ENCODE results near the gene BET1L. TPM values are rescaled to one million over a fixed set of nuclear protein-coding genes. Genes with fewer than 3 reads are reported as not detected.
"Not testable (repeated sequence)": the region's sequence is repeated elsewhere in the genome, so short reads cannot be mapped to it uniquely, and the experiment has no call there.

BET1L gene
- total RNA-seq, 1 donor from 2014 or later, result 46.3 TPM

- intact Hi-C loops (cut with micrococcal nuclease), result no loop called here
- no peaks in the 10 kb centered on the region for H3K9me3 Mint-ChIP-seq
- H3K4me3 Mint-ChIP-seq (ENCODE audit: low read depth), result no peak overlapping the region
- H3K36me3 Mint-ChIP-seq (ENCODE audit: low read depth), result peaks cover 8% of the 10 kb centered on the region
- no peaks in the 10 kb centered on the region for H3K27me3 Mint-ChIP-seq (ENCODE audit: low read depth)
- peaks cover 7% of the 10 kb centered on the region for H3K4me1 Mint-ChIP-seq (ENCODE audit: low read depth)
- H3K27ac Mint-ChIP-seq, result no peak overlapping the region
- DNase-seq (ENCODE audit: low spot score), result no peak
Measured at GRCh38 chr11:223026-223789, 16.0 kb upstream of the BET1L start.

- no peak for DNase-seq (ENCODE audit: low spot score)
- no peak overlapping the region for H3K27ac Mint-ChIP-seq
- intact Hi-C loops (cut with micrococcal nuclease), result no loop called here
- no peaks in the 10 kb centered on the region for H3K9me3 Mint-ChIP-seq
- peaks cover 8% of the 10 kb centered on the region for H3K36me3 Mint-ChIP-seq (ENCODE audit: low read depth)
- peaks cover 12% of the 10 kb centered on the region for H3K4me1 Mint-ChIP-seq (ENCODE audit: low read depth)
- H3K4me3 Mint-ChIP-seq (ENCODE audit: low read depth), result no peak overlapping the region
- H3K27me3 Mint-ChIP-seq (ENCODE audit: low read depth), result no peaks in the 10 kb centered on the region
Measured at GRCh38 chr11:221998-222789, 15.0 kb upstream of the BET1L start.

GRCh38 chr11:221539-221938 lies 14.3 kb upstream of the BET1L start:
- Mint-ChIP-seq H3K9me3 (no peaks in the 10 kb centered on the region), H3K27ac (no peak overlapping the region)

GRCh38 chr11:220641-221215 lies 13.5 kb upstream of the BET1L start:
- DNase-seq (ENCODE audit: low spot score); H3K27ac Mint-ChIP-seq; H3K4me3 Mint-ChIP-seq (ENCODE audit: low read depth); H3K27me3 Mint-ChIP-seq (ENCODE audit: low read depth); H3K4me1 Mint-ChIP-seq (ENCODE audit: low read depth); H3K9me3 Mint-ChIP-seq; intact Hi-C loops (cut with micrococcal nuclease): not testable (repeated sequence)
- peaks cover 15% of the 10 kb centered on the region for H3K36me3 Mint-ChIP-seq (ENCODE audit: low read depth)

More at GRCh38 chr11:221539-221938, 14.3 kb upstream of the BET1L start:
- no peak overlapping the region for H3K4me3 Mint-ChIP-seq (ENCODE audit: low read depth)
- no peak for DNase-seq (ENCODE audit: low spot score)
- intact Hi-C loops (cut with micrococcal nuclease), result no loop called here
- H3K4me1 Mint-ChIP-seq (ENCODE audit: low read depth), result peaks cover 12% of the 10 kb centered on the region
- no peaks in the 10 kb centered on the region for H3K27me3 Mint-ChIP-seq (ENCODE audit: low read depth)
- H3K36me3 Mint-ChIP-seq (ENCODE audit: low read depth), result peaks cover 8% of the 10 kb centered on the region

- Mint-ChIP-seq H3K27ac (no peak overlapping the region), H3K36me3 (ENCODE audit: low read depth) (peaks cover 30% of the 10 kb centered on the region), H3K27me3 (ENCODE audit: low read depth) (no peaks in the 10 kb centered on the region), H3K4me3 (ENCODE audit: low read depth) (no peak overlapping the region), H3K9me3 (no peaks in the 10 kb centered on the region), H3K4me1 (ENCODE audit: low read depth) (peaks cover 6% of the 10 kb centered on the region)
- intact Hi-C loops (cut with micrococcal nuclease), result no loop called here
- no peak for DNase-seq (ENCODE audit: low spot score)
Measured at GRCh38 chr11:218815-219593, 11.8 kb upstream of the BET1L start.

- Mint-ChIP-seq H3K9me3 (no peaks in the 10 kb centered on the region), H3K27me3 (ENCODE audit: low read depth) (no peaks in the 10 kb centered on the region), H3K27ac (no peak overlapping the region), H3K4me1 (ENCODE audit: low read depth) (peaks cover 6% of the 10 kb centered on the region), H3K4me3 (ENCODE audit: low read depth) (no peak overlapping the region), H3K36me3 (ENCODE audit: low read depth) (peaks cover 35% of the 10 kb centered on the region)
- intact Hi-C loops (cut with micrococcal nuclease), result no loop called here
- no peak for DNase-seq (ENCODE audit: low spot score)
Measured at GRCh38 chr11:217704-218103, 10.5 kb upstream of the BET1L start.

- intact Hi-C loops (cut with micrococcal nuclease), result no loop called here
- Mint-ChIP-seq H3K27ac (no peak overlapping the region), H3K27me3 (ENCODE audit: low read depth) (no peaks in the 10 kb centered on the region), H3K36me3 (ENCODE audit: low read depth) (peaks cover 48% of the 10 kb centered on the region), H3K4me3 (ENCODE audit: low read depth) (no peak overlapping the region), H3K4me1 (ENCODE audit: low read depth) (peaks cover 6% of the 10 kb centered on the region), H3K9me3 (no peaks in the 10 kb centered on the region)
- DNase-seq (ENCODE audit: low spot score), result no peak
Measured at GRCh38 chr11:216081-216974, 9.1 kb upstream of the BET1L start.

- intact Hi-C loops (cut with micrococcal nuclease), result no loop called here
- Mint-ChIP-seq H3K4me3 (ENCODE audit: low read depth) (no peak overlapping the region), H3K27ac (peak overlapping the region; percentile 6), H3K27me3 (ENCODE audit: low read depth) (no peaks in the 10 kb centered on the region), H3K36me3 (ENCODE audit: low read depth) (peaks cover 55% of the 10 kb centered on the region), H3K4me1 (ENCODE audit: low read depth) (peaks cover 6% of the 10 kb centered on the region), H3K9me3 (no peaks in the 10 kb centered on the region)
- DNase-seq (ENCODE audit: low spot score), result no peak
Measured at GRCh38 chr11:215581-216037, 8.4 kb upstream of the BET1L start.

- Mint-ChIP-seq H3K4me3 (ENCODE audit: low read depth) (no peak overlapping the region), H3K27ac (no peak overlapping the region), H3K36me3 (ENCODE audit: low read depth) (peaks cover 65% of the 10 kb centered on the region), H3K4me1 (ENCODE audit: low read depth) (peaks cover 12% of the 10 kb centered on the region), H3K9me3 (no peaks in the 10 kb centered on the region), H3K27me3 (ENCODE audit: low read depth) (no peaks in the 10 kb centered on the region)
- intact Hi-C loops (cut with micrococcal nuclease), result no loop called here
- DNase-seq (ENCODE audit: low spot score), result no peak
Measured at GRCh38 chr11:214083-214482, 6.9 kb upstream of the BET1L start.

- no peak overlapping the region for H3K4me3 Mint-ChIP-seq (ENCODE audit: low read depth)
- H3K36me3 Mint-ChIP-seq (ENCODE audit: low read depth), result peaks cover 70% of the 10 kb centered on the region
- H3K27ac Mint-ChIP-seq, result no peak overlapping the region
- H3K4me1 Mint-ChIP-seq (ENCODE audit: low read depth), result peaks cover 12% of the 10 kb centered on the region
- intact Hi-C loops (cut with micrococcal nuclease), result no loop called here
- H3K27me3 Mint-ChIP-seq (ENCODE audit: low read depth), result no peaks in the 10 kb centered on the region
- no peak for DNase-seq (ENCODE audit: low spot score)
- H3K9me3 Mint-ChIP-seq, result no peaks in the 10 kb centered on the region
Measured at GRCh38 chr11:213111-213510, 5.9 kb upstream of the BET1L start.

GRCh38 chr11:212150-213100 lies 5.2 kb upstream of the BET1L start:
- no peak for DNase-seq (ENCODE audit: low spot score)
- Mint-ChIP-seq H3K27ac (no peak overlapping the region), H3K4me3 (ENCODE audit: low read depth) (no peak overlapping the region), H3K9me3 (no peaks in the 10 kb centered on the region), H3K4me1 (ENCODE audit: low read depth) (peaks cover 10% of the 10 kb centered on the region), H3K36me3 (ENCODE audit: low read depth) (peaks cover 73% of the 10 kb centered on the region), H3K27me3 (ENCODE audit: low read depth) (no peaks in the 10 kb centered on the region)
- intact Hi-C loops (cut with micrococcal nuclease), result no loop called here

Data from activated T-helper 2 cell treated with anti-CD3 and anti-CD28 coated beads, Interferon-gamma antibody, Interleukin-2, Interleukin-4, amounts not matched to agents 10 μg/mL and 5 μg/mL and 100 μg/mL, durations not matched to agents 14 hours and 24 hours and 36 hours (primary cell).